SK-N-SH treated with all-trans-retinoic acid at 6 μM for 48 hours (cell line): ENCODE results near the gene SMIM20.

ENCODE experiments used
- BACH2 ChIP-seq: fragments of 250-450 bp; sonication (Bioruptor Pico); IDR thresholded peaks from 2 replicates; pipeline ENCODE4 v1.9.0; 2021; ENCODE audit warnings: mild to moderate bottlenecking, borderline replicate concordance
- CREB5 ChIP-seq: fragments of 250-450 bp; sonication (Bioruptor Pico); IDR thresholded peaks from 2 replicates; pipeline ENCODE4 v1.5.1; 2020; ENCODE audit warnings: low read depth, mild to moderate bottlenecking, moderate library complexity
- CSDC2 ChIP-seq: fragments of 250-450 bp; sonication (Bioruptor Pico); IDR thresholded peaks from 2 replicates; pipeline ENCODE4 v1.5.0; 2020; ENCODE audit warnings: mild to moderate bottlenecking, moderate library complexity
- GLIS3 ChIP-seq: fragments of 250-450 bp; sonication (Bioruptor Pico); IDR thresholded peaks from 2 replicates; pipeline ENCODE4 v1.5.0; 2020; ENCODE audit warnings: mild to moderate bottlenecking, moderate library complexity
- ISL1 ChIP-seq: fragments of 250-450 bp; sonication (Bioruptor Pico); IDR thresholded peaks from 2 replicates; pipeline ENCODE4 v2.1.2; 2022; ENCODE audit warnings: mild to moderate bottlenecking, moderate library complexity
- PATZ1 ChIP-seq: fragments of 250-450 bp; sonication (Bioruptor Pico); IDR thresholded peaks from 2 replicates; pipeline ENCODE4 v1.8.0; 2020; ENCODE audit warnings: mild to moderate bottlenecking, moderate library complexity, borderline replicate concordance
- PPARA ChIP-seq: fragments of 250-450 bp; sonication (Bioruptor Pico); IDR thresholded peaks from 2 replicates; pipeline ENCODE4 v1.5.0; 2020; ENCODE audit warnings: mild to moderate bottlenecking, borderline replicate concordance
- TOX ChIP-seq: fragments of 250-450 bp; sonication (Bioruptor Pico); IDR thresholded peaks from 2 replicates; pipeline ENCODE4 v1.8.0; 2021; ENCODE audit warnings: mild to moderate bottlenecking, moderate library complexity, borderline replicate concordance
- ZC3H10 ChIP-seq: fragments of 250-450 bp; sonication (Bioruptor Pico); IDR thresholded peaks from 2 replicates; pipeline ENCODE4 v1.5.1; 2021; ENCODE audit warnings: mild to moderate bottlenecking, moderate library complexity
- ZFP3 ChIP-seq: fragments of 250-450 bp; sonication (Bioruptor Pico); IDR thresholded peaks from 2 replicates; pipeline ENCODE4 v1.5.0; 2020; ENCODE audit warnings: mild to moderate bottlenecking, moderate library complexity
- ZNF565 ChIP-seq: fragments of 450-650 bp; formaldehyde crosslinking; conservative IDR thresholded peaks from 2 replicates; pipeline ENCODE4 v1.5.0; 2020; ENCODE audit warnings: low read depth, mild to moderate bottlenecking, moderate library complexity

DNA sequence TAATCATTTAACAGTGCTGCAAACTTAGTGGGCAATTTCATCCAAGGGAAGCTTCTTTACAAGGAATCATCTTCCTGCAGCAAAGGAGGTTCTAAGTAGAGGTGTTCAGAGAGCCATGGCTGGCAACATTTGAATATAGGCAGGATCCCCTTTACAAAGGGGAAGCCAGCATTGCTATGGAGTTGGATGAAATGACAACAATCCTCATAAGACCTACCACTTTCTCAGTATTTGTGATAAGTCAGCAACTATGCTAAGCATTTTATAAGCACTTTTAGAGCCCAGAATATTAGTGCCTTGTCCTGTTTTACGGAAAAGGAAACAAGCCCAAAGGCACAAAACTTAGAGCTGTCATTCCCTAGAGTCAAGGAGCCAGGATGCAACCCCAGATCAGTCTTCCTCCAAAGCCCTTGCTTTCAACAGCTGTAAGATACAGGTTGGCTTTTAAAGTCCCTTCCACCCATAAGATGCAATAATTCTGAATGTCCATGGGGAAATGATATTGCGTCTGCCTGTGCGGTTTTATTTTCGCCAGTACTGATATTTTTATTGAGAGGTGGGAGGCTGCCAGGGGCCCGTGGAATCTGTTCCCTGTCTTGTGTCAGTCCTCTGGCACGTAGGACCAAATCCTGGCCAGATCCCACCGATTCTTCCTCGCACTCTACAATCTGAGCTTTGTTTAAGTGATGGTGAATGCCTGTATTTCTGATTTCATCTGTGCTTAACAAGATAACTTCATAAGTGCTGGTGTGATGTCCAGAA, 59.1 kb downstream of the SMIM20 start:
- TF ChIP-seq CSDC2 (CRISPR knock-in tag) (no peak), ISL1 (CRISPR knock-in tag) (no peak), TOX (no peak), CREB5 (no peak), ZC3H10 (no peak), ZNF565 (CRISPR knock-in tag) (no peak), ZFP3 (CRISPR knock-in tag) (no peak), PPARA (no peak), PATZ1 (no peak), BACH2 (CRISPR knock-in tag) (no peak), GLIS3 (CRISPR knock-in tag) (no peak)
